Pancreas (tissue), 10 donors: ENCODE measurements around the gene LRRC38. TPM values are rescaled to one million over a fixed set of nuclear protein-coding genes. Genes with fewer than 3 reads are reported as not detected.
"Not testable (repeated sequence)": the region's sequence is repeated elsewhere in the genome, so short reads cannot be mapped to it uniquely, and the experiment has no call there.

Experiments used
- ATAC-seq, 4 donors: fragments of 200-7000 bp; cut with Tn5 transposase; one replicate each; pipeline versions ENCODE4 v1.8.0 to v1.9.1; 2020; ENCODE audit warnings: mild to moderate bottlenecking in 4 of 4, moderate library complexity in 4 of 4
- DNase-seq, 6 donors: peaks; one replicate each; pipeline ENCODE4 v3.0.0-alpha.2; 2020
- FAIRE-seq: peaks from 2 replicates; lab custom pipeline; 2012; peaks lifted over from hg19 to GRCh38; lab: Jason Lieb, UNC
- H3K27ac ChIP-seq, 4 donors: fragments of 200-600 bp; sonication (generic); 1 replicate in 3 of 4; 2 replicates in 1 of 4; pipeline versions ENCODE4 v1.5.0 to v1.8.0; 2020
- H3K27me3 ChIP-seq, 4 donors: fragments of 200-600 bp; one replicate each; pipeline ENCODE4 v1.8.0; 2021
- H3K36me3 ChIP-seq, 3 donors: fragments of 200-600 bp; sonication (generic) in 1 of 3; one replicate each; pipeline versions ENCODE4 v1.5.0 to v1.8.0; 2020 to 2021
- H3K4me1 ChIP-seq, 3 donors: fragments of 200-600 bp; one replicate each; pipeline ENCODE4 v1.8.0; 2021
- H3K4me3 ChIP-seq, 4 donors: fragments of 200-600 bp; sonication (generic) in 2 of 4; one replicate each; pipeline versions ENCODE4 v1.5.0 to v1.8.0; 2020 to 2021
- H3K9me3 ChIP-seq, 4 donors: fragments of 200-600 bp; one replicate each; pipeline ENCODE4 v1.8.0; 2021
- WGBS, 2 donors: extraction: QIAGEN DNeasy Blood & Tissue Kit; methylation state at CpG; one replicate each; pipeline ENCODE4 v1.1.7; 2013; 5-methylcytosine and 5-hydroxymethylcytosine counted together
- intact Hi-C, 3 donors: fragments of 100-400 bp; cut with DNase I; formaldehyde crosslinking; loops; one replicate each; pipeline versions ENCODE4 v1.11.1 to v1.14.2; 2022
- polyA plus RNA-seq, 2 donors: library from polyadenylated mRNA; stranded (reverse); fragments of 200-250 nt; gene quantifications; one replicate each; pipeline ENCODE4 v1.2.3, GENCODE V29; 2013
- total RNA-seq, 6 donors: library from RNA; stranded (reverse); fragmentation: NEBNext Ultra II Directional in 4 of 6; extraction: Animal tissue kit (Norgen Biotek cat#: 25700) in 4 of 6; gene quantifications; one replicate each; pipeline versions ENCODE4 v1.2.1 to v1.2.4, GENCODE V29; 2021 to 2023
- TF ChIP-seq, protein P1 (sequence below), 4 donors: fragments of 200-600 bp; sonication (generic) in 3 of 4; IDR thresholded peaks; one replicate each; pipeline versions ENCODE4 v1.5.0 to v1.8.0; 2021; ENCODE audit warnings: antibody characterized with exemption in 4 of 4
- donor health status: healthy with polysubstance abuse.
- donor health status: DM: no; HTN: no; CAD: no; lungs with moderate emphysema.
- donor health status: DM: no; HTN: no; CAD: no.
- donor health status: control.
- donor health status: control.
- donor health status: Bipolar disorder and iron deficiency.
- donor health status: DM: yes; HTN: yes; CAD: no.
- donor health status: DM: no; HTN: no; CAD: no.
- donor health status: DM: no; HTN: no; CAD: no.
- donor health status: DM: yes; HTN: yes; CAD: no.

LRRC38 gene
- total and polyA plus RNA-seq, 8 donors = not detected

DNA sequence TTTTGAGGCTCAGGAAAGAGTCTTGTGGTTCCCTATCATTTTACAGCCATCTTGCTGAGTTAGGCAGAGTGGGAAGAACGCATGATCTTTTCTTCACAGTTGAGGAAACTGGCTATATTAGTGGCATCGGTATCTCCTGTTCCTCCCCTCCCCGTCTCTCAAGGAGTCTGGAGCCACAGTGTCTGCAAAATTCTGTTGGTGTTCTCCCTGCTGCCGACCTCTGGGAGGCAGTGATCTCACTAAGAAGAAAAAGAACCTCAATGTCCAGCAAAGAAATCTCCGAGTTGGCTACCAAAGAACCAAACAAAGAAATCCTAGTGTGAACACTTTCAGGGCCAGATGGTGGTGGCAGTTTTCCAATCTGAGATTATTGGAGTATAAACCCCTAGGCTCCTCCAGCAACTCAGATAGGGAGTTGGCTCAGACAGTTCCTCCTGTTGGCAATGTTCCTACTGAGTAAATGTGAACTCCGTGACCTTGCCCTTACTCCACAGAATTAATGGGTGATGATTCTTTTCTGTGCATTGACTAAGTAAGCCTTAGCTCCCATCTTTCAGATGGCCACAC, 62.3 kb downstream of the LRRC38 start:
- no peak for FAIRE-seq

DNA sequence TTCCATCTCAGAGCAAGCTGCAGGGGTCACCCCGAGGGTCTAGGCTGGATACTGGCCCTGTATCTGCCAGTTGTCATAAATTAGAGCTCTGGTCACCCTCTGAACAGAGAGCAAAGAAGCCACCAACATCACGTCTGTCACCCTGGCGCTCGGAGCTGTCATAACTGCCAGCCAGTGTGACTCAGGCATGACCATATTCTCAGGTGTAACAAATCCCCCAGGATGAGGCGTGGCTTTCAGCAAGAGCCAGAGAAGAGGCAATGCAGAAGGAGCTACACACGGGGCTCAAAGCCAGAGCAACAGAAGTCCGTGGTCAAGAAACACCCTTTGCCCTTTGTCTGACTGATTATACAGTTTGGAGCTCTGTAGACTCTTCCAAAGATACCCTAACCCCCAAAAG, 63.6 kb downstream of the LRRC38 start:
- TF ChIP-seq, protein P1, sequence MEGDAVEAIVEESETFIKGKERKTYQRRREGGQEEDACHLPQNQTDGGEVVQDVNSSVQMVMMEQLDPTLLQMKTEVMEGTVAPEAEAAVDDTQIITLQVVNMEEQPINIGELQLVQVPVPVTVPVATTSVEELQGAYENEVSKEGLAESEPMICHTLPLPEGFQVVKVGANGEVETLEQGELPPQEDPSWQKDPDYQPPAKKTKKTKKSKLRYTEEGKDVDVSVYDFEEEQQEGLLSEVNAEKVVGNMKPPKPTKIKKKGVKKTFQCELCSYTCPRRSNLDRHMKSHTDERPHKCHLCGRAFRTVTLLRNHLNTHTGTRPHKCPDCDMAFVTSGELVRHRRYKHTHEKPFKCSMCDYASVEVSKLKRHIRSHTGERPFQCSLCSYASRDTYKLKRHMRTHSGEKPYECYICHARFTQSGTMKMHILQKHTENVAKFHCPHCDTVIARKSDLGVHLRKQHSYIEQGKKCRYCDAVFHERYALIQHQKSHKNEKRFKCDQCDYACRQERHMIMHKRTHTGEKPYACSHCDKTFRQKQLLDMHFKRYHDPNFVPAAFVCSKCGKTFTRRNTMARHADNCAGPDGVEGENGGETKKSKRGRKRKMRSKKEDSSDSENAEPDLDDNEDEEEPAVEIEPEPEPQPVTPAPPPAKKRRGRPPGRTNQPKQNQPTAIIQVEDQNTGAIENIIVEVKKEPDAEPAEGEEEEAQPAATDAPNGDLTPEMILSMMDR (IDR thresholded peaks at IDR 0.05) = no peak
- WGBS, 2 donors = 55 to 61% methylated on average over 7 of the region's 7 CpGs
- H3K27me3 ChIP-seq = peaks cover 0 to 2% (median 0%) of the 10 kb centered on the region in 4 donors
- H3K4me1 ChIP-seq = no peaks in the 10 kb centered on the region
- H3K9me3 ChIP-seq = no peaks in the 10 kb centered on the region
- DNase-seq = no peak
- no peak overlapping the region for H3K27ac ChIP-seq
- no peak for ATAC-seq
- H3K4me3 ChIP-seq = no peak overlapping the region
- intact Hi-C loops = no loop called here
- H3K36me3 ChIP-seq = no peaks in the 10 kb centered on the region
- no peak for FAIRE-seq

More for the DNA sequence above, 62.3 kb downstream of the LRRC38 start:
- WGBS, 2 donors = 40 to 43% methylated on average over 6 of the region's 6 CpGs
- Histone ChIP-seq H3K4me1 (no peaks in the 10 kb centered on the region), H3K27ac (no peak overlapping the region), H3K4me3 (no peak overlapping the region), H3K27me3 (peaks cover 0 to 5% (median 0%) of the 10 kb centered on the region in 4 donors), H3K9me3 (no peaks in the 10 kb centered on the region), H3K36me3 (no peaks in the 10 kb centered on the region)
- intact Hi-C loops = no loop called here
- no peak for ATAC-seq
- peak in 1 of 6 donors; percentile 3 for DNase-seq
- TF ChIP-seq, protein P1 (IDR thresholded peaks at IDR 0.05) = no peak

DNA sequence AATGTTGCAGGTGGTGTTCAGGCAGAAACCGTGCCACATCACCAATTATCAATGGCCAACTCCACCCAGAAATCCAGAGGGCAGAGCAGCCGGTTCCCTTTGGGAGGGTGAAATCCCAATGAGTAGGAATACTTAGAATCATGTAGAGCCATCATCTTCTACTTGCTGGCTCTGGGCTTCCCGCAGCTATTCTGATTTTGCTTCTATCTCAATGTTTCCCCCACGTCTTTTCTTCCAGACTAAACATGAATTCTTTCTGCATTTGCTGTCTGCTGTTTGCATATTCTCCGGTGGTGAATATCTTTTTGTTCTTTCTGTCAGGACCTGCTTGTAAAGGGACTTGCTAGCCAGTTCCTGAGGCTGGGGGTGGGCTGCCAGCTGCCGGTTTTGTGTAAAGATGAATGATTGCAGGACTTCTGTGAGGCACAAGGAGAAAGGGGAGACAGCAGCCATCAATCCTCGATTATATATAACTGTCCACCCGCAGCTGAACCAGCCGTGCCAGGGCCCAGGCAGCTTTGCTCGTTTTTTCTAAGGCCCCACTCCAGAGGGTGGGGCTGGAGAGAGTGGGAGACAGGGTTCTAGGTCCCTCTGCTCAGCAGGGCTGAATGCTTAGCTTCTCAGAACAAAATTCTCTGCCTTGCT, 70.3 kb downstream of the LRRC38 start:
- intact Hi-C loops = no loop called here
- ATAC-seq (no peak), DNase-seq (no peak), FAIRE-seq (no peak)
- H3K36me3 ChIP-seq = no peaks in the 10 kb centered on the region
- H3K9me3 ChIP-seq = no peaks in the 10 kb centered on the region
- WGBS, 2 donors = 38 to 47% methylated on average over 10 of the region's 10 CpGs
- no peaks in the 10 kb centered on the region for H3K4me1 ChIP-seq
- no peak overlapping the region for H3K4me3 ChIP-seq
- no peaks in the 10 kb centered on the region for H3K27me3 ChIP-seq
- no peak overlapping the region for H3K27ac ChIP-seq
- TF ChIP-seq, protein P1 (IDR thresholded peaks at IDR 0.05) = no peak

DNA sequence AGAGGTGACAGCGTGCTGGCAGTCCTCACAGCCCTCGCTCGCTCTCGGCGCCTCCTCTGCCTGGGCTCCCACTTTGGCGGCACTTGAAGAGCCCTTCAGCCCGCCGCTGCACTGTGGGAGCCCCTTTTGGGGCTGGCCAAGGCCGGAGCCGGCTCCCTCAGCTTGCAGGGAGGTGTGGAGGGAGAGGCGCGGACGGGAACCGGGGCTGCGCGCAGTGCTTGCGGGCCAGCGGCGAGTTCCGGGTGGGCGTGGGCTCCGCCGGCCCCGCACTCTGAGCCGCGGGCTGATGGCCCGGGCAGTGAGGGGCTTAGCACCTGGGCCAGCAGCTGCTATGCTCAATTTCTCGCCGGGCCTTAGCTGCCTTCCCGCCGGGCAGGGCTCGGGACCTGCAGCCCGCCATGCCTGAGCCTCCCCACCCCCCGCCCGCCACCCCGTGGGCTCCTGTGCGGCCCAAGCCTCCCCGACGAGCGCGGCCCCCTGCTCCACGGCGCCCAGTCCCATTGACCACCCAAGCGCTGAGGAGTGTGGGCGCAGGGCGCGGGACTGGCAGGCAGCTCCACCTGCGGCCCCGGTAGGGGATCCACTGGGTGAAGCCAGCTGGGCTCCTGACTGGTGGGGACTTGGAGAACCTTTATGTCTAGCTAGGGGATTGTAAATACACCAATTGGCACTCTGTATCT, 74.6 kb downstream of the LRRC38 start:
- H3K4me1 ChIP-seq, H3K9me3 ChIP-seq, DNase-seq, H3K4me3 ChIP-seq, H3K27me3 ChIP-seq, FAIRE-seq, H3K27ac ChIP-seq, ATAC-seq, H3K36me3 ChIP-seq, intact Hi-C loops: not testable (repeated sequence)
- WGBS, 2 donors = 89 to 93% methylated on average over 42 to 49 of the region's 49 CpGs

DNA sequence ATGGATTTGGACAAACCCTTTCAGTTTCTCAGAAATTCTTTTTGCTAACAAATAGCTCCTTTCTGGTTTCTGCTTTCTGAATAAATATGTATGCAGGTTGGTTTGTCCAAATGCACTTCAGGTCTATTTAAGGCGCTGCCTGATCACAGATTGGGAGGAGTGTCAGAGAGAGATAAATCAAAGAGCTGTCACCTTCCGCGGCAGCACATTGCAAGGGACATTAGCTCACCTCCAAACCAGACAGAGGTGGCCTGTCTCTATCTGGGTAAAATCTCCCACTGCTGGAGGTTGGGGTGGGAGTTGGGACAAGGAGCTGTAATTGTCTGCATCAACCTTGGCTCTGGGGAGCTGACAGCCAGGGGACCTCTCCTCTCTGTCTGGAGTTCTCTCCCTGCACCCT, 78.3 kb downstream of the LRRC38 start:
- intact Hi-C loops = no loop called here
- DNase-seq (no peak), FAIRE-seq (no peak), ATAC-seq (no peak)
- Histone ChIP-seq H3K4me1 (no peaks in the 10 kb centered on the region), H3K4me3 (no peak overlapping the region), H3K27me3 (no peaks in the 10 kb centered on the region), H3K27ac (no peak overlapping the region), H3K9me3 (no peaks in the 10 kb centered on the region), H3K36me3 (no peaks in the 10 kb centered on the region)
- 19 to 22% methylated on average over 3 of the region's 3 CpGs for WGBS, 2 donors
- TF ChIP-seq, protein P1 (IDR thresholded peaks at IDR 0.05) = no peak

DNA sequence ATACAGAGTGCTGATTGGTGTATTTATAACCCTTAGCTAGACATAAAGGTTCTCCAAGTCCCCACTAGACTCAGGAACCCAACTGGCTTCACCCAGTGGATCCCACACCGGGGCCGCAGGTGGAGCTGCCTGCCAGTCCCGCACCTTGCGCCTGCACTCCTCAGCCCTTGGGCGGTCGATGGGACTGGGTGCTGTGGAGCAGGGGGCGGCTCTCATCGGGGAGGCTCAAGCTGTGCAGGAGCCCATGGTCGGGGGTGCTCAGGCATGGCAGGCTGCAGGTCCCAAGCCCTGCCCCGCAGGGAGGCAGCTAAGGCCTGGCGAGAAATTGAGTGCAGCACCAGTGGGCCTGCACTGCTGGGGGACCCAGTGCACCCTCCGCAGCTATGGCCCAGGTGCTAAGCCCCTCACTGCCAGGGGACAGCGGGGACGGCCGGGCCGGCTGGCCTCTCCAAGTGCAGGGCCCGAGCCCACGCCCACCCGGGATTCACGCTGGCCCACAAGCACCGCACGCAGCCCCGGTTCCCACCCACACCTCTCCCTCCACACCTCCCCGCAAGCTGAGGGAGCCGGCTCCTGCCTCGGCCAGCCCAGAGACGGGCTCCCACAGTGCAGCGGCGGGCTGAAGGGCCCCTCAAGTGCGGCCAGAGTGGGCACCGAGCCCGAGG, 80.0 kb downstream of the LRRC38 start:
- intact Hi-C loops, ATAC-seq, H3K36me3 ChIP-seq, H3K4me3 ChIP-seq, H3K9me3 ChIP-seq, H3K27ac ChIP-seq, FAIRE-seq, H3K27me3 ChIP-seq, H3K4me1 ChIP-seq: not testable (repeated sequence)
- DNase-seq = peak in 1 of 6 donors; percentile 48
- 85 to 94% methylated on average over 31 to 32 of the region's 32 CpGs for WGBS, 2 donors
